Natural killer cell (primary cell): ENCODE results near the gene CISD3. TPM values are rescaled to one million over a fixed set of nuclear protein-coding genes. Genes with fewer than 3 reads are reported as not detected.

Source experiments
- ATAC-seq, 3 donors: fragments of 150-1000 bp in 2 of 3; fragments of 200-7000 bp in 1 of 3; cut with Tn5 transposase; 1 replicate in 1 of 3; 2 replicates in 2 of 3; pipeline ENCODE4 v1.10.0; 2021; ENCODE audit warnings: mild to moderate bottlenecking in 2 of 3, moderate library complexity in 2 of 3
- DNase-seq, 2 donors: peaks; one replicate each; pipeline versions ENCODE4 v3.0.0 to v3.0.0-alpha.2; 2013 to 2021; ENCODE audit warnings: mixed read lengths in 1 of 2
- H3K27ac ChIP-seq: one replicate; pipeline ENCODE4 v1.5.1; 2013; ENCODE audit warnings: mild to moderate bottlenecking, low read length
- H3K27me3 ChIP-seq: one replicate; pipeline ENCODE4 v1.6.1; 2013; ENCODE audit warnings: low read length; ENCODE audit not compliant: control insufficient read depth, insufficient read depth
- H3K36me3 ChIP-seq: one replicate; pipeline ENCODE4 v1.6.1; 2013; ENCODE audit warnings: low read length; ENCODE audit not compliant: control insufficient read depth, insufficient read depth
- H3K4me1 ChIP-seq: one replicate; pipeline ENCODE4 v1.6.1; 2013; ENCODE audit warnings: low read length; ENCODE audit not compliant: control insufficient read depth, insufficient read depth
- H3K4me3 ChIP-seq: one replicate; pipeline ENCODE4 v1.5.1; 2013; ENCODE audit warnings: low read length
- H3K9me3 ChIP-seq: one replicate; pipeline ENCODE4 v1.6.1; 2013; ENCODE audit warnings: low read length; ENCODE audit not compliant: control insufficient read depth, insufficient read depth
- H3K27ac Mint-ChIP-seq, 2 donors: one replicate each; pipeline ENCODE4 v1.8.0; 2022; ENCODE audit warnings: mild to moderate bottlenecking in 2 of 2, mixed read lengths in 2 of 2, moderate library complexity in 1 of 2
- H3K27me3 Mint-ChIP-seq, 2 donors: one replicate each; pipeline ENCODE4 v1.8.0; 2022; ENCODE audit warnings: low read depth in 2 of 2, mixed read lengths in 2 of 2
- H3K36me3 Mint-ChIP-seq: one replicate; pipeline ENCODE4 v1.8.0; 2022; ENCODE audit warnings: mixed read lengths
- H3K4me1 Mint-ChIP-seq, 2 donors: one replicate each; pipeline ENCODE4 v1.8.0; 2022; ENCODE audit warnings: mixed read lengths in 2 of 2
- H3K4me3 Mint-ChIP-seq: one replicate; pipeline ENCODE4 v1.8.0; 2022; ENCODE audit warnings: mild to moderate bottlenecking, moderate library complexity, mixed read lengths
- H3K9me3 Mint-ChIP-seq, 2 donors: one replicate each; pipeline ENCODE4 v1.8.0; 2022; ENCODE audit warnings: mixed read lengths in 2 of 2
- WGBS: methylation state at CpG from one replicate; pipeline ENCODE4 v1.1.7; 2013; ENCODE audit warnings: missing lambda C conversion rate; ENCODE audit not compliant: insufficient coverage; 5-methylcytosine and 5-hydroxymethylcytosine counted together
- intact Hi-C: fragments of 100-400 bp; cut with micrococcal nuclease; formaldehyde crosslinking; loops from one replicate; pipeline ENCODE4 v1.14.2; 2022
- total RNA-seq, 4 donors: library from RNA; stranded (reverse); fragments of 120-200 nt in 1 of 4; gene quantifications; one replicate each; pipeline versions ENCODE4 v1.2.3 to v1.2.4, GENCODE V29; 2013 to 2022
- TF ChIP-seq, protein P1 (sequence below): fragments of 200-600 bp; IDR thresholded peaks from one replicate; pipeline ENCODE4 v1.8.0; 2022; ENCODE audit warnings: antibody characterized with exemption

CISD3 gene
- total RNA-seq, 3 donors from 2014 or later (not counting 1 experiment from before 2014, with no cell fraction given) = 32.6 to 37.4 (median 33.9) TPM

DNA sequence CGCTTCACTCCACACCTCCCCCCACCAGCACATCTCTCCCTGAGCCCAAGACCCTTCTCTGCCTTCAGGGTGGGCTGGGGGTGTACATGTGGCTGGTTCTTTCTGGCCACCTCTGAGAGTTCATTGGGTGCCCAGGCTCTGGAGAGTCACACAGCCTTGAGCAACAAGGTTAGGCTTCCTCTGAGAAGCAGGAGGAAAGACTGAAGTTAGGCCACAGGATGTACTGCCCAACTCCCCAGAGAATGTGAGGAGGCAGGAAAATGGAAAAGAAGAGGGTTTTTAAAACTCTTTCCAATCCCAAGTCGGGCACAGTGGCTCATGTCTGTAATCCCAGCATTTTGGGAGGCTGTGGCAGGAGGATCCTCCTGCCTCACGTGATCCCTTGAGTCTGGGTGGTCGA, 10.7 kb downstream of the CISD3 start:
- Mint-ChIP-seq H3K27ac (no peak overlapping the region), H3K27me3 (peaks cover 14% of the 10 kb centered on the region in 2 donors), H3K4me1 (no peaks in the 10 kb centered on the region), H3K9me3 (no peaks in the 10 kb centered on the region), H3K4me3 (no peak overlapping the region), H3K36me3 (no peaks in the 10 kb centered on the region)
- ATAC-seq (no peak), DNase-seq (no peak)
- 79% methylated on average over 3 of the region's 4 CpGs for WGBS
- TF ChIP-seq, protein P1, sequence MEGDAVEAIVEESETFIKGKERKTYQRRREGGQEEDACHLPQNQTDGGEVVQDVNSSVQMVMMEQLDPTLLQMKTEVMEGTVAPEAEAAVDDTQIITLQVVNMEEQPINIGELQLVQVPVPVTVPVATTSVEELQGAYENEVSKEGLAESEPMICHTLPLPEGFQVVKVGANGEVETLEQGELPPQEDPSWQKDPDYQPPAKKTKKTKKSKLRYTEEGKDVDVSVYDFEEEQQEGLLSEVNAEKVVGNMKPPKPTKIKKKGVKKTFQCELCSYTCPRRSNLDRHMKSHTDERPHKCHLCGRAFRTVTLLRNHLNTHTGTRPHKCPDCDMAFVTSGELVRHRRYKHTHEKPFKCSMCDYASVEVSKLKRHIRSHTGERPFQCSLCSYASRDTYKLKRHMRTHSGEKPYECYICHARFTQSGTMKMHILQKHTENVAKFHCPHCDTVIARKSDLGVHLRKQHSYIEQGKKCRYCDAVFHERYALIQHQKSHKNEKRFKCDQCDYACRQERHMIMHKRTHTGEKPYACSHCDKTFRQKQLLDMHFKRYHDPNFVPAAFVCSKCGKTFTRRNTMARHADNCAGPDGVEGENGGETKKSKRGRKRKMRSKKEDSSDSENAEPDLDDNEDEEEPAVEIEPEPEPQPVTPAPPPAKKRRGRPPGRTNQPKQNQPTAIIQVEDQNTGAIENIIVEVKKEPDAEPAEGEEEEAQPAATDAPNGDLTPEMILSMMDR = no peak
- Histone ChIP-seq H3K27ac (no peak overlapping the region), H3K4me3 (no peak overlapping the region), H3K9me3 (no peaks in the 10 kb centered on the region), H3K27me3 (peaks cover 4% of the 10 kb centered on the region), H3K4me1 (no peaks in the 10 kb centered on the region), H3K36me3 (no peaks in the 10 kb centered on the region)
- intact Hi-C loops = no loop called here

DNA sequence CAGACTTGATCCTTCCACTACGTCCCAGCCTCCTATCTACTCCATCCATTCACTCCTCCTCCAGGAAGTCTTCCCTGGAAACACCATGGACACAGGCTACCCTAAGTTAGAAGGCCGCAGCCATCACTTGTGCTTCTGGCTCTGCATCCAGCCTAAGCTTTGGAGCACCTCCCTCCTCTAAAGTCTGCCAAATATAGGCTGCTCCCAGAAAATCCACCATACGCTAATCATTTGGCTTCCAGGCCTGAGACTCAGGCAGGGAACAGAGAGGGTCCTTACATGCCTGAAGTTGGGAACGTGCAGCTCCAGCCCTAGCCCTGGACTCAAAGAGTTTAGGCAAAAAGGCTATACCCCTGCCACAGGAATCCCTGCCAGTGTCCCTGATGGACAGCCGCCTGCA, 11.3 kb downstream of the CISD3 start:
- Mint-ChIP-seq H3K36me3 (no peaks in the 10 kb centered on the region), H3K27me3 (peaks cover 20 to 21% of the 10 kb centered on the region in 2 donors), H3K9me3 (no peaks in the 10 kb centered on the region), H3K4me1 (peaks cover 0 to under 1% of the 10 kb centered on the region in 2 donors), H3K27ac (no peak overlapping the region), H3K4me3 (no peak overlapping the region)
- no peak for ATAC-seq
- WGBS = 94% methylated on average over 5 of the region's 5 CpGs
- Histone ChIP-seq H3K36me3 (no peaks in the 10 kb centered on the region), H3K27ac (no peak overlapping the region), H3K4me3 (no peak overlapping the region), H3K4me1 (peaks cover 2% of the 10 kb centered on the region), H3K9me3 (no peaks in the 10 kb centered on the region), H3K27me3 (peaks cover 8% of the 10 kb centered on the region)
- TF ChIP-seq, protein P1 = no peak
- DNase-seq = no peak
- intact Hi-C loops = no loop called here

DNA sequence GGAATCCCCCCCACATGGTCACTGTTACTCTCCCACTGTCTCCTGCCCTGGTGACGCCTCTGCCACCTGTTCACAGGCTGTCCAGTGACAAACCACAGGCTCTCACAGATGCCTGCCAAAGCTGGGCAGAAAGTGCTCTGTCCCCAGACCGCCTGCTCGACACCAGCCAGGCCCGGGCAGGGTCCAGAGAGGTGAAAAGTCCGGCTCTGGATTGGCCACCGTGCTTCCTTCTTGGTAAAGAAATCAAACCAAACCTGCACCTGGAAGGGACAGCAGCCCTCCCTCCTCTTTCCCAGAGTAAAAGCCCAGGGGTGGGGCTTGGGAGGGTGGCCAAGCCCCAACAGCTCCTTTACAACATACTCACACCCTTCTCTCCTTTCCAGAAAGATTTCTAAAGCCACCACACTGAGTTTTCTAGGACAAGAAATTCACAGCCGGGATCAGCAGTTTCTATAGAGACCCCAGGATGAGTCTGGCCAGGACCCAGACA, 11.8 kb downstream of the CISD3 start:
- no peaks in the 10 kb centered on the region for H3K36me3 Mint-ChIP-seq
- TF ChIP-seq, protein P1 = no peak
- H3K9me3 Mint-ChIP-seq = no peaks in the 10 kb centered on the region
- no peak for DNase-seq
- H3K9me3 ChIP-seq = no peaks in the 10 kb centered on the region
- H3K4me1 ChIP-seq = peaks cover 7% of the 10 kb centered on the region
- H3K27me3 ChIP-seq = peaks cover 13% of the 10 kb centered on the region
- intact Hi-C loops = no loop called here
- WGBS = 60% methylated on average over 7 of the region's 7 CpGs
- H3K4me1 Mint-ChIP-seq = peaks cover 0 to 6% of the 10 kb centered on the region in 2 donors
- no peak overlapping the region for H3K4me3 Mint-ChIP-seq
- H3K27ac ChIP-seq = no peak overlapping the region
- H3K27ac Mint-ChIP-seq = no peak overlapping the region
- no peak for ATAC-seq
- H3K27me3 Mint-ChIP-seq = peaks cover 25 to 26% of the 10 kb centered on the region in 2 donors
- H3K36me3 ChIP-seq = no peaks in the 10 kb centered on the region
- no peak overlapping the region for H3K4me3 ChIP-seq
